ENCODE results near the gene GALNT10. TPM values are rescaled to one million over a fixed set of nuclear protein-coding genes. Genes with fewer than 3 reads are reported as not detected.

GALNT10 gene
- total RNA-seq, 2 experiments from 2014 or later: 12.9 to 15.2 TPM

- CTCF ChIA-PET: no interaction called here
- Mint-ChIP-seq H3K4me1 (ENCODE audit: low read depth) (peaks cover 10% of the 10 kb centered on the region), H3K9me3 (no peaks in the 10 kb centered on the region), H3K27me3 (no peaks in the 10 kb centered on the region), H3K4me3 (no peak overlapping the region), H3K36me3 (ENCODE audit: low read depth) (no peaks in the 10 kb centered on the region), H3K27ac (no peak overlapping the region)
- no peak for ATAC-seq
- no peak for DNase-seq
- POLR2A ChIA-PET: no interaction called here
- intact Hi-C loops (cut with micrococcal nuclease): no loop called here
- TF ChIP-seq, protein P1, sequence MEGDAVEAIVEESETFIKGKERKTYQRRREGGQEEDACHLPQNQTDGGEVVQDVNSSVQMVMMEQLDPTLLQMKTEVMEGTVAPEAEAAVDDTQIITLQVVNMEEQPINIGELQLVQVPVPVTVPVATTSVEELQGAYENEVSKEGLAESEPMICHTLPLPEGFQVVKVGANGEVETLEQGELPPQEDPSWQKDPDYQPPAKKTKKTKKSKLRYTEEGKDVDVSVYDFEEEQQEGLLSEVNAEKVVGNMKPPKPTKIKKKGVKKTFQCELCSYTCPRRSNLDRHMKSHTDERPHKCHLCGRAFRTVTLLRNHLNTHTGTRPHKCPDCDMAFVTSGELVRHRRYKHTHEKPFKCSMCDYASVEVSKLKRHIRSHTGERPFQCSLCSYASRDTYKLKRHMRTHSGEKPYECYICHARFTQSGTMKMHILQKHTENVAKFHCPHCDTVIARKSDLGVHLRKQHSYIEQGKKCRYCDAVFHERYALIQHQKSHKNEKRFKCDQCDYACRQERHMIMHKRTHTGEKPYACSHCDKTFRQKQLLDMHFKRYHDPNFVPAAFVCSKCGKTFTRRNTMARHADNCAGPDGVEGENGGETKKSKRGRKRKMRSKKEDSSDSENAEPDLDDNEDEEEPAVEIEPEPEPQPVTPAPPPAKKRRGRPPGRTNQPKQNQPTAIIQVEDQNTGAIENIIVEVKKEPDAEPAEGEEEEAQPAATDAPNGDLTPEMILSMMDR (IDR thresholded peaks at IDR 0.05): no peak
Observed at GRCh38 chr5:154351141-154351540, 160.6 kb downstream of the GALNT10 start.

DNA sequence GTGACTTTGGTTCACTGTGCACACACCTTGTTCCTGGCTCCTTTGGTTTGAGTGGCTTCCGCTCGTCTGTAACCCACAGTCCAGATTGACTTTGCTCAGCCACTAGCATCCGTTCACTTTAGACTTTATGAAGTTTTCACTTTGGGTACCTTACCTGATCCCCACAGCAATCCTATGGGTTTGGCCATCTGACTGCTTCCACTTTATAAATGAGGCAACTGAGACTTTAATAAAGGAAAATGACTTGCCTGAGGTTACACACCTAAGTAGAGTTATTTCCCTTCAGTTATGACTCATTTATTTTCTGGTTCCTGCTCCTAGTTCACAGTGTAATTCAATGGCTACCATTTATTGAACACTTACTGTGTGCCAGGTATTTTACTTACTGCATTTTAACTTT lies 161.0 kb downstream of the GALNT10 start:
- H3K4me1 Mint-ChIP-seq (ENCODE audit: low read depth): peaks cover 10% of the 10 kb centered on the region
- no peak for DNase-seq
- ATAC-seq: peak; percentile 60
- TF ChIP-seq, protein P1 (IDR thresholded peaks at IDR 0.05): no peak
- H3K27me3 Mint-ChIP-seq: no peaks in the 10 kb centered on the region
- intact Hi-C loops (cut with micrococcal nuclease): no loop called here
- H3K4me3 Mint-ChIP-seq: no peak overlapping the region
- CTCF ChIA-PET: no interaction called here
- no peaks in the 10 kb centered on the region for H3K36me3 Mint-ChIP-seq (ENCODE audit: low read depth)
- H3K27ac Mint-ChIP-seq: no peak overlapping the region
- POLR2A ChIA-PET: no interaction called here
- H3K9me3 Mint-ChIP-seq: no peaks in the 10 kb centered on the region

- ChIA-PET POLR2A (interaction anchor here (0.6 kb wide), 1 partner anchor 279 kb away, joined by 3 read pairs; no protein-coding TSS in a partner anchor), CTCF (interaction anchor here (0.7 kb wide), 1 partner anchor 33 kb away, joined by 3 read pairs; no protein-coding TSS in a partner anchor)
- H3K27ac Mint-ChIP-seq: no peak overlapping the region
- intact Hi-C loops (cut with micrococcal nuclease): no loop called here
- TF ChIP-seq, protein P1 (IDR thresholded peaks at IDR 0.05): no peak
- no peak overlapping the region for H3K4me3 Mint-ChIP-seq
- ATAC-seq (no peak), DNase-seq (no peak)
- no peaks in the 10 kb centered on the region for H3K27me3 Mint-ChIP-seq
- H3K36me3 Mint-ChIP-seq (ENCODE audit: low read depth): no peaks in the 10 kb centered on the region
- H3K4me1 Mint-ChIP-seq (ENCODE audit: low read depth): peaks cover 10% of the 10 kb centered on the region
- H3K9me3 Mint-ChIP-seq: no peaks in the 10 kb centered on the region
Observed at GRCh38 chr5:154352960-154353548, 162.5 kb downstream of the GALNT10 start.

DNA sequence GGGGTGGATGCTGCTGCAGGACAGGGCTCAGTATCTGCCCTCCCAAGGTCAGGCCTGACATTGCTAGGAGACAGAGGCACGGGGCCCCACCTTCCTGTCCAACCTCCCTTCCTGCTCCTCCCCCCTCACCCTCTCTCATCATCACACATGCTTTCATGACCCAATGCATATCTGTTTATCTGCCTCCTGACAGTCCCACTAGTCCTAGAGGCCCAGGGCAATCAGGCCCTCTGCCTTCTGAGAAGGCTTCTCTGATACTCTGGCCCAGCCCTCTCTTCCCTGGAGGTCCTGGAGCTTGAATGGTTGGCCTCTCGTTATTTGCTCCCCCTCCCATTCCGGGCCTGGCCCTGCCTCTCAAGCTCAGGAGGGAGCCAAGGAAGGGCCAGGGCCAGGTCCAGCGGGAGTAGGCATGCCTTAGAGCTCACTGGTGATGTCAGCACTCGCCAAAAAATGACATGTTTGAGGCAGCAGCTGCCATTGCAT lies 164.6 kb downstream of the GALNT10 start:
- Mint-ChIP-seq H3K4me3 (no peak overlapping the region), H3K9me3 (no peaks in the 10 kb centered on the region), H3K27me3 (no peaks in the 10 kb centered on the region), H3K4me1 (ENCODE audit: low read depth) (peaks cover 10% of the 10 kb centered on the region), H3K27ac (no peak overlapping the region), H3K36me3 (ENCODE audit: low read depth) (no peaks in the 10 kb centered on the region)
- ATAC-seq (peak; percentile 34), DNase-seq (no peak)
- TF ChIP-seq, protein P1 (IDR thresholded peaks at IDR 0.05): no peak
- POLR2A ChIA-PET: no interaction called here
- intact Hi-C loops (cut with micrococcal nuclease): no loop called here
- CTCF ChIA-PET: no interaction called here

GRCh38 chr5:154356020-154356655 lies 165.6 kb downstream of the GALNT10 start:
- no peak for DNase-seq
- CTCF ChIA-PET: no interaction called here
- POLR2A ChIA-PET: no interaction called here
- ATAC-seq: no peak
- H3K27ac Mint-ChIP-seq: no peak overlapping the region
- no peak overlapping the region for H3K4me3 Mint-ChIP-seq
- intact Hi-C loops (cut with micrococcal nuclease): no loop called here
- TF ChIP-seq, protein P1 (IDR thresholded peaks at IDR 0.05): no peak
- H3K36me3 Mint-ChIP-seq (ENCODE audit: low read depth): no peaks in the 10 kb centered on the region
- no peaks in the 10 kb centered on the region for H3K27me3 Mint-ChIP-seq
- H3K9me3 Mint-ChIP-seq: no peaks in the 10 kb centered on the region
- peaks cover 10% of the 10 kb centered on the region for H3K4me1 Mint-ChIP-seq (ENCODE audit: low read depth)

Measured in activated CD8-positive, alpha-beta T cell treated with anti-CD3 and anti-CD28 coated beads for 36 hours (primary cell).